GM12891 (cell line): ENCODE results near the gene ABTB2.

Experiments used
- PAX5 ChIP-seq: IDR thresholded peaks from 2 replicates; pipeline ENCODE4 v1.6.1; 2011; ENCODE audit warnings: low read length, moderate library complexity, mild to moderate bottlenecking; ENCODE audit not compliant: insufficient read depth, severe bottlenecking
- POLR2A ChIP-seq: IDR thresholded peaks from 2 replicates; pipeline ENCODE4 v1.6.1; 2011; ENCODE audit warnings: low read depth, low read length, control low read depth
- POLR2AphosphoS5 ChIP-seq: IDR thresholded peaks from 2 replicates; pipeline ENCODE4 v1.6.1; 2011; ENCODE audit warnings: low read depth, low read length, control low read depth
- POU2F2 ChIP-seq: IDR thresholded peaks from 2 replicates; pipeline ENCODE4 v1.6.1; 2011; ENCODE audit warnings: low read depth, mild to moderate bottlenecking, control low read depth, low read length, moderate library complexity
- TAF1 ChIP-seq: IDR thresholded peaks from 2 replicates; pipeline ENCODE4 v1.6.1; 2011; ENCODE audit warnings: low read depth, low read length, control low read depth

GRCh38 chr11:34134765-34135164 is 223.0 kb downstream of the ABTB2 start:
- no peak for TF ChIP-seq POLR2A
- TF ChIP-seq POLR2AphosphoS5, result no peak
- no peak for TF ChIP-seq TAF1
- no peak for TF ChIP-seq PAX5
- no peak for TF ChIP-seq POU2F2
